Neuronal stem cell (in vitro differentiated cells): Measurements from ENCODE around the gene ECSCR.

ENCODE experiments used
- DNase-seq: peaks from one replicate; pipeline ENCODE4 v3.0.0-alpha.2; 2013; ENCODE audit warnings: low spot score
- H2AFZ ChIP-seq: one replicate; pipeline ENCODE4 v1.6.1; 2013; ENCODE audit warnings: mild to moderate bottlenecking, low read length, inconsistent platforms
- H2AK5ac ChIP-seq: 2 replicates; pipeline ENCODE4 v1.6.1; 2013; ENCODE audit warnings: low read depth, mild to moderate bottlenecking, inconsistent platforms, low read length, moderate library complexity, mixed read lengths
- H2BK120ac ChIP-seq: 2 replicates; pipeline ENCODE4 v1.6.1; 2013; ENCODE audit warnings: low read depth, mild to moderate bottlenecking, inconsistent platforms, low read length, moderate library complexity, mixed read lengths
- H2BK12ac ChIP-seq: one replicate; pipeline ENCODE4 v1.6.1; 2013; ENCODE audit warnings: low read length, inconsistent platforms
- H2BK15ac ChIP-seq: 2 replicates; pipeline ENCODE4 v1.6.1; 2013; ENCODE audit warnings: mild to moderate bottlenecking, low read length, inconsistent platforms, mixed read lengths
- H2BK5ac ChIP-seq: one replicate; pipeline ENCODE4 v1.6.1; 2013; ENCODE audit warnings: inconsistent platforms, mild to moderate bottlenecking, low read length, moderate library complexity
- H3K14ac ChIP-seq: one replicate; pipeline ENCODE4 v1.6.1; 2013; ENCODE audit warnings: low read length, inconsistent platforms
- H3K18ac ChIP-seq: 2 replicates; pipeline ENCODE4 v1.6.1; 2013; ENCODE audit warnings: low read length, inconsistent platforms
- H3K23ac ChIP-seq: 2 replicates; pipeline ENCODE4 v1.6.1; 2013; ENCODE audit warnings: low read depth, mild to moderate bottlenecking, mixed read lengths, low read length, inconsistent platforms; ENCODE audit not compliant: poor library complexity
- H3K27ac ChIP-seq: replicated peaks from 3 replicates; pipeline ENCODE4 v1.5.1; 2013; ENCODE audit warnings: low read length, inconsistent platforms
- H3K27me3 ChIP-seq, 3 experiments: 2 replicates each; pipeline ENCODE4 v1.6.1; 2013; ENCODE audit warnings: low read length in 3 of 3, mild to moderate bottlenecking in 2 of 3, inconsistent platforms in 1 of 3, low read depth in 1 of 3, mixed read lengths in 1 of 3, moderate library complexity in 1 of 3; ENCODE audit not compliant: control insufficient read depth in 3 of 3, insufficient read depth in 3 of 3
- H3K36me3 ChIP-seq, 2 donors: replicated peaks in 1 of 2; 2 replicates each; pipeline ENCODE4 v1.6.1; 2013; ENCODE audit warnings: low read length in 2 of 2; ENCODE audit not compliant: control insufficient read depth in 2 of 2, insufficient read depth in 2 of 2
- H3K4ac ChIP-seq: 2 replicates; pipeline ENCODE4 v1.6.1; 2013; ENCODE audit warnings: inconsistent platforms, mild to moderate bottlenecking, low read length, moderate library complexity
- H3K4me1 ChIP-seq, 2 donors: 1 replicate in 1 of 2; 2 replicates in 1 of 2; pipeline ENCODE4 v1.6.1; 2013; ENCODE audit warnings: low read length in 2 of 2, low read depth in 1 of 2; ENCODE audit not compliant: control insufficient read depth in 2 of 2, insufficient read depth in 1 of 2
- H3K4me2 ChIP-seq: one replicate; pipeline ENCODE4 v1.6.1; 2013; ENCODE audit warnings: mild to moderate bottlenecking, low read length, inconsistent platforms; ENCODE audit not compliant: insufficient read depth, poor library complexity, severe bottlenecking
- H3K4me3 ChIP-seq, 2 donors: 2 replicates each; pipeline ENCODE4 v1.5.1; 2013; ENCODE audit warnings: low read length in 2 of 2, mild to moderate bottlenecking in 2 of 2, inconsistent platforms in 1 of 2, moderate library complexity in 1 of 2
- H3K79me1 ChIP-seq: one replicate; pipeline ENCODE4 v1.6.1; 2013; ENCODE audit warnings: low read depth, mild to moderate bottlenecking, inconsistent platforms, low read length, moderate library complexity
- H3K9ac ChIP-seq: one replicate; pipeline ENCODE4 v1.6.1; 2013; ENCODE audit warnings: mild to moderate bottlenecking, low read depth, low read length, inconsistent platforms; ENCODE audit not compliant: poor library complexity
- H3K9me3 ChIP-seq, 2 donors: replicated peaks in 1 of 2; 2 replicates each; pipeline versions ENCODE3 to v1.6.1; 2013; ENCODE audit warnings: low read length in 2 of 2, mild to moderate bottlenecking in 2 of 2, inconsistent platforms in 1 of 2, low read depth in 1 of 2, mixed read lengths in 1 of 2, moderate library complexity in 1 of 2; ENCODE audit not compliant: control insufficient read depth in 2 of 2, insufficient read depth in 1 of 2
- H4K8ac ChIP-seq: one replicate; pipeline ENCODE4 v1.6.1; 2013; ENCODE audit warnings: low read depth, mild to moderate bottlenecking, inconsistent platforms, low read length, moderate library complexity
- H4K91ac ChIP-seq: one replicate; pipeline ENCODE4 v1.6.1; 2013; ENCODE audit warnings: low read length, low read depth, mild to moderate bottlenecking, inconsistent platforms; ENCODE audit not compliant: poor library complexity
- WGBS, 2 donors: extraction: QIAGEN DNeasy Blood & Tissue Kit; methylation state at CpG; one replicate each; pipeline ENCODE4 v1.1.7; 2013; ENCODE audit warnings: missing lambda C conversion rate in 2 of 2, mixed read lengths in 1 of 2; ENCODE audit not compliant: insufficient read length in 2 of 2, insufficient replicate concordance in 1 of 2; ENCODE audit errors: extremely low coverage in 2 of 2; 5-methylcytosine and 5-hydroxymethylcytosine counted together

ECSCR gene

GRCh38 chr5:139473565-139473964 is 11.0 kb upstream of the ECSCR start:
- no peak overlapping the region for H3K9ac ChIP-seq
- H3K27me3 ChIP-seq: peaks cover 0 to 10% (median 0%) of the 10 kb centered on the region in 3 experiments
- H2BK120ac ChIP-seq: peak overlapping the region; percentile 1
- no peak overlapping the region for H4K91ac ChIP-seq
- peak overlapping the region; percentile 70 for H2AFZ ChIP-seq
- no peak overlapping the region for H3K4me2 ChIP-seq
- peak overlapping the region; percentile 23 for H2BK12ac ChIP-seq
- H4K8ac ChIP-seq: no peak overlapping the region
- no peak for DNase-seq
- H3K36me3 ChIP-seq: no peaks in the 10 kb centered on the region
- H3K27ac ChIP-seq: peak overlapping the region; percentile 61
- WGBS, 2 donors: no CpG with 5 or more reads among the region's 2 CpGs
- H3K79me1 ChIP-seq: no peaks in the 10 kb centered on the region
- peak overlapping the region; percentile 21 for H2BK5ac ChIP-seq
- H3K4me3 ChIP-seq: no peak overlapping the region
- H3K23ac ChIP-seq: no peak overlapping the region
- H2BK15ac ChIP-seq: no peak overlapping the region
- H3K4ac ChIP-seq: no peak overlapping the region
- H3K18ac ChIP-seq: peak overlapping the region; percentile 88
- H2AK5ac ChIP-seq: peak overlapping the region; percentile 57
- no peak overlapping the region for H3K14ac ChIP-seq
- peaks cover 12 to 25% of the 10 kb centered on the region in 2 donors for H3K4me1 ChIP-seq
- H3K9me3 ChIP-seq: no peaks in the 10 kb centered on the region

GRCh38 chr5:139473105-139473504 is 10.6 kb upstream of the ECSCR start:
- Histone ChIP-seq H2BK15ac (no peak overlapping the region), H3K27ac (peak overlapping the region; percentile 61), H2BK5ac (peak overlapping the region; percentile 21), H3K4me2 (no peak overlapping the region), H3K4me3 (no peak overlapping the region), H3K79me1 (no peaks in the 10 kb centered on the region), H3K9ac (no peak overlapping the region), H3K14ac (no peak overlapping the region), H3K4me1 (peaks cover 12 to 25% of the 10 kb centered on the region in 2 donors), H3K36me3 (no peaks in the 10 kb centered on the region), H2AK5ac (peak overlapping the region; percentile 54), H3K4ac (no peak overlapping the region), H3K27me3 (peaks cover 0 to 10% (median 0%) of the 10 kb centered on the region in 3 experiments), H4K8ac (no peak overlapping the region), H3K18ac (peak overlapping the region; percentile 84), H2BK12ac (no peak overlapping the region), H4K91ac (no peak overlapping the region), H3K9me3 (no peaks in the 10 kb centered on the region), H3K23ac (no peak overlapping the region), H2AFZ (peak overlapping the region; percentile 70), H2BK120ac (peak overlapping the region; percentile 95)
- peak; percentile 57 for DNase-seq
- WGBS, 2 donors: no CpG with 5 or more reads among the region's 8 CpGs

- Histone ChIP-seq H2BK15ac (peak overlapping the region; percentile 92), H3K14ac (peak overlapping the region; percentile 59), H3K9ac (no peak overlapping the region), H2BK120ac (peak overlapping the region; percentile 95), H4K91ac (peak overlapping the region; percentile 31), H2AK5ac (peak overlapping the region; percentile 54), H3K18ac (peak overlapping the region; percentile 84), H4K8ac (peak overlapping the region; percentile 44), H3K27ac (peak overlapping the region; percentile 61), H3K4me2 (no peak overlapping the region), H2AFZ (peak overlapping the region; percentile 70), H3K4me1 (peaks cover 12 to 25% of the 10 kb centered on the region in 2 donors), H3K27me3 (peaks cover 0 to 10% (median 0%) of the 10 kb centered on the region in 3 experiments), H3K4ac (no peak overlapping the region), H3K36me3 (no peaks in the 10 kb centered on the region), H2BK5ac (no peak overlapping the region), H3K4me3 (no peak overlapping the region), H3K79me1 (no peaks in the 10 kb centered on the region), H2BK12ac (peak overlapping the region; percentile 96), H3K9me3 (no peaks in the 10 kb centered on the region), H3K23ac (peak overlapping the region; percentile 22)
- DNase-seq: no peak
- no CpG with 5 or more reads among the region's 15 CpGs for WGBS, 2 donors
These were observed 10.0 kb upstream of the ECSCR start for GRCh38 chr5:139472386-139473030.

GRCh38 chr5:139470821-139471300 is 8.3 kb upstream of the ECSCR start, which contains the start of gene SMIM33:
TSS of gene SMIM33 (plus strand) at chr5:139471004. CDS start at chr5:139471122, 118 bp downstream.
- Histone ChIP-seq H3K4me2 (no peak within 1 kb of the TSS), H3K36me3 (no peaks in the 10 kb centered on the region), H4K91ac (no peak within 1 kb of the TSS), H4K8ac (no peak within 1 kb of the TSS), H3K23ac (no peak within 1 kb of the TSS), H3K4me1 (peaks cover 12 to 25% of the 10 kb centered on the region in 2 donors), H3K9ac (no peak within 1 kb of the TSS), H2AFZ (no peak within 1 kb of the TSS), H3K14ac (no peak within 1 kb of the TSS), H2AK5ac (peak within 1 kb of the TSS; percentile 88), H3K18ac (peak within 1 kb of the TSS; percentile 73), H2BK5ac (no peak within 1 kb of the TSS), H3K27ac (no peak within 1 kb of the TSS), H2BK120ac (peak within 1 kb of the TSS; percentile 69), H2BK12ac (peak within 1 kb of the TSS; percentile 1), H3K79me1 (no peaks in the 10 kb centered on the region), H3K27me3 (peaks cover 0 to 10% (median 0%) of the 10 kb centered on the region in 3 experiments), H3K9me3 (no peaks in the 10 kb centered on the region), H2BK15ac (peak within 1 kb of the TSS; percentile 97), H3K4ac (no peak within 1 kb of the TSS), H3K4me3 (peak within 1 kb of the TSS in 1 of 2 donors; percentile 24)
- DNase-seq: no peak
- no CpG with 5 or more reads among the region's 9 CpGs for WGBS, 2 donors
